ENCODE data around the gene NEK11.

NEK11 gene, protein sequence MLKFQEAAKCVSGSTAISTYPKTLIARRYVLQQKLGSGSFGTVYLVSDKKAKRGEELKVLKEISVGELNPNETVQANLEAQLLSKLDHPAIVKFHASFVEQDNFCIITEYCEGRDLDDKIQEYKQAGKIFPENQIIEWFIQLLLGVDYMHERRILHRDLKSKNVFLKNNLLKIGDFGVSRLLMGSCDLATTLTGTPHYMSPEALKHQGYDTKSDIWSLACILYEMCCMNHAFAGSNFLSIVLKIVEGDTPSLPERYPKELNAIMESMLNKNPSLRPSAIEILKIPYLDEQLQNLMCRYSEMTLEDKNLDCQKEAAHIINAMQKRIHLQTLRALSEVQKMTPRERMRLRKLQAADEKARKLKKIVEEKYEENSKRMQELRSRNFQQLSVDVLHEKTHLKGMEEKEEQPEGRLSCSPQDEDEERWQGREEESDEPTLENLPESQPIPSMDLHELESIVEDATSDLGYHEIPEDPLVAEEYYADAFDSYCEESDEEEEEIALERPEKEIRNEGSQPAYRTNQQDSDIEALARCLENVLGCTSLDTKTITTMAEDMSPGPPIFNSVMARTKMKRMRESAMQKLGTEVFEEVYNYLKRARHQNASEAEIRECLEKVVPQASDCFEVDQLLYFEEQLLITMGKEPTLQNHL

DNA sequence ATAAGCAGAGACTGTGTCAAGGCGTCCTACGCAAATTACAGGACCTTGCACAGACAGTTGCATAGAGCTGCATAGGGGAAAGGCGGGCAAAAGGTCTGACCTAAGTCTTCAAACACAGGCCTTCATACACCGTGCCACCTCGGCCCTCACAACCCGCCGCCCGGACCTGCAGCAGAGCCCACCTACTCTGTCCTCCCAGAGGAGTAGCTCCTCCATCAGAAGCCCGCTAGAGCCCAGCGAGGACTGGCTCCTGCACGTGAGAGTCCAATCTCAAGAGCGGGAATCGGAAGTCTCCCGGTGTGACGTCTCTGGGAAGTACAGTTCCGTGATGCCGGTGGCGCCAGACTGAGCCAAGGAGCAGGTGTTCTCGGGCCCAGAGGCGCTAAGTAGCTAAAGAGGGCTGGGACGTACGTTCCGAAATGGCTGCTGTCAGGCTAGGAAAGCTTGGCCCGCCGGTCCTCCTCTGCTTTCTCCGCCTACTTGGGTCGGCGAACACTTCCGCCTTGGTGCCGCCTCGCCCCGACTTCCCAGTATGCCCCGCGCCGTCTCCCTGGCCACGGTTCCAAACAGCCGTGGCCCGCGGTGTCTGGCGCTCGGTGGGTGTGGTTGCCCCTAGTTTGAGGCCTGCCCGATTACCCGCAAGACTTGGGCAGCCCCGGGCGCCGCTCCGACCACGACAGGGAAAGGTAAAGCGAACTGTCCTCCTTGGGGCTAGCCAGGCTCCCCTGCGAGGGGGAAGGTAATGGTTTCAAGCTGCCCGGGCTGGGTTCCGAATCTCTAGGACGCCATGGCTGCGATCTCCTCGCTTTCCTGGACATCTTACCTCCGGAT, at the start of gene NEK11, which contains the start of gene ASTE1:
Gene NEK11, plus strand, starts transcription at position 557 of the 831 bp plus-strand sequence. CDS start 2,832 bp downstream, outside the sequence.
Gene ASTE1, minus strand, starts transcription at position 505 of the 831 bp plus-strand sequence. CDS start 1,519 bp downstream, outside the sequence.
- DNase-seq: peak; percentile 98

DNA sequence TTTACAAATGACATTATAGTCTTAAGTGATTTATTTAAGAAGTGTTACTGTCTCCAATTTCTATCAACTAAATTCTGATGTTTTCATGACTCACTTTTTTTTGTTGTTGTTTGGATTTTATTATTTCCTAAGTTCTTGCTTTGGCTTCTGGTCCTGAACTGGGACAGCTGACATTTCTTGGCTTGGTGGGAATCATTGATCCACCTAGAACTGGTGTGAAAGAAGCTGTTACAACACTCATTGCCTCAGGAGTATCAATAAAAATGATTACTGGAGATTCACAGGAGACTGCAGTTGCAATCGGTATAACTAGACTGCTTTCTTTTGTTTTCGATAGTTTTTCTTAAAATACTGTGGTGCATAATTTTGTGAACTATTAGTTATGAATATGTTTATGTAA, 47.6 kb upstream of the NEK11 start:
- DNase-seq: no peak

- DNase-seq: no peak
These were observed 45.2 kb upstream of the NEK11 start for GRCh38 chr3:130981469-130981868.

DNA sequence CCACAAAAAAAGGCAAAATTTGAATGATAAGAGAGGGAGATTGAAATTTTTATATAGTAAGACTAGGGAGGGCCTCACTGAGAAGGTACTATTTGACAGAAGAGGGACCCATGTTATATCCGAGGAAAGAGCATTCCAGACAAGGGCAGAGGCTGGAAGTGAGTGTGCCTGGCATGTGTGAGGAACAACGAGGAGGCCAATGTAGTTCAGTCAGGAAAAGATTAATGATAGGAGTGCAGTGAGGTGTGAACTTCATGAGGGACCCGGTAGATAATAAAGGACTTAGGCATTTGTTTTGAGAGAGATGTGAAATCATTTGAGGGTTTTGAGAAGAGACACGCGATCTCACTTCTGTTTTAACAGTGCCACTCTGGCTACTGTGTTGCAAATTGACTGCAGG, 36.4 kb upstream of the NEK11 start:
- no peak for DNase-seq

DNA sequence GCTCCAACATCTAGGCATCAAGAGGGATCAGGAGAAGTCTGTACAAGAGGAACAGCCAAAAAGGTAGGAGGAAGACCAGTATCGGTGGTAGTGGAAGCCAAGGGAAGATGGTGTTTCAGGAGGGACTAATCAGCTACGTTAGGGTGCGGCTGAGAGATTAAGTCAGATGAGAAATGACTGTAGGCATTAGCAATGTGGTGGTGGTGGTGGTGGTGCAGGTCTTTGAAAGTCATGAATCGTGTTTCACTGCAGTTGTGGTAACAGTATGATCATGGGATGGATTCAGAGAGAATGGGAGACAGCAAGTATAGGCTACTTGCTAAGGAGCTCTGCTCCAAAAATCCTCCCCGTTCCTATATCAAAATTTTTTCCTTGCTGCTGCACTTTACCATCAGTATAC, 35.6 kb upstream of the NEK11 start:
- no peak for DNase-seq

DNA sequence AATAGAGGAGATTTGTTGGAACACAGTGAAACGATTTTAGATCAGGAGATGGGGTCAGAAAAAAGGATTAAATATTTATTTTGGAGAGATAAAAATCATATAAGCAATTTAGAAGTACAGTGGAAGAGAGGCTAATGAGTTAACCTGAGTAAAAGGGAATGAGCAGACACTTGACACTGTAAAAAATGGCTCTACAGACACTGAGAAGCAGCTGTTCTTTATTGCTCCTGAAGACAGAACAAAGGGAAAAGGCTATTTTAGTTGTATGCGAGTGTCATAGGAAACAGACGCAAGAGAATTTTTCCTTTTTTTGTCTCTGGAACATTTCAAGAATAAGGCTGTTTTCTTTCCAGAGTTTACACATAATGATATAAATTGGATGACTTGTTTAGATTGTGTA, 34.3 kb upstream of the NEK11 start:
- peak; percentile 34 for DNase-seq

DNA sequence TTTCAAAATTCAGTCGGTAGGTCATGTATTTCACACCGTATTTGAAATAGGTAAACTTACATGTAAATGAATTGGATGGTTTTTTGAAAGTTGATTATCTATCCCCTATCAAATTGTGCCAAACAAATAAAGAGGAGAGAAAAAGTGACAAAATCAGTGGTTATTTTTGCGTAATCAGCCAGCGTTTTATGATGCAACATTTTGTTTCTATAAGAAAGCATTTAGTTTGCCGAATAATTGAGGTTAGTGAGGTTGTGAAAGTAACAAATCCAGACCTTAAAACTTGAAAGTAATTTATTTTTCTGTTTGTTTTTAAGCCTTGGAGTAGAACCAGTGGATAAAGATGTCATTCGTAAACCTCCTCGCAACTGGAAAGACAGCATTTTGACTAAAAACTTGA, 29.4 kb upstream of the NEK11 start:
- DNase-seq: no peak

- no peak for DNase-seq
These were observed 25.6 kb upstream of the NEK11 start for GRCh38 chr3:131001071-131001470.

DNA sequence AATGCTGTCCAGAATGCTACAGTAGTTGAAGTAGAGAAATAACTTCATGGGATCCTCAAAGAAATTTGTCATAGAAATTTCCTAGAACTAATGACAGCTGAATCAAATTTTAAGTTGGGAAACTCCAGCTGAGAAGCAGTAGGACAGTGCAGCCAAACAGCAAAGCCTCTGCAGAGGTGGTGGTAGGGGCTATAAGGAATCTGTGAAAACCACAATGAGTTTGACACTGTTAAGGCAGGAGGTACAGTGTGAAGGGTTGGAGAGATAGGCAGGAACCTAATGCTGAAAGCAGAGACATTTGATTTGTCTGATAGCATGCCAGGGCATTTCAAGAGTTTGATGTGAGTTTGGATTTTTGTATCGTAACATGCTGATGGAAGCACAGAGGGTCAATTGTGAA, 22.1 kb upstream of the NEK11 start:
- DNase-seq: no peak

DNA sequence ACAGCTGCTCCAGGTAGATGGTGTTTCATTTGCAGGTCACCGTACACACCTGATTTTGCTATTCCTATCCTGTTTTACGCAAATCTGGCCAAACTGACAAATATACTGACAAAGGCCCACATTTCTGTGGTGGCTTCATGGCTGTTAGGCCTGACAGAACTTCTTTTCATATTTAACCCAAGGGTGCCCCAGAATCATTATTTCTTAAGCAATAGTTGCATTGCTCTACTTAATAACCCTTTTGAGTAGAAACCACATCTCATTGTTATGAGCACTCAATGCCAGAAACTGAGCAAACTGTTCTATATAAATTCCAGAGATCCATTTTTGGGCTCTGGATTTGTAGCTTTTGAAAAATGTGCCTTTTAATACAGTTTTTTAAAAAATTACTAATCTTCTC, 19.4 kb upstream of the NEK11 start:
- no peak for DNase-seq

DNA sequence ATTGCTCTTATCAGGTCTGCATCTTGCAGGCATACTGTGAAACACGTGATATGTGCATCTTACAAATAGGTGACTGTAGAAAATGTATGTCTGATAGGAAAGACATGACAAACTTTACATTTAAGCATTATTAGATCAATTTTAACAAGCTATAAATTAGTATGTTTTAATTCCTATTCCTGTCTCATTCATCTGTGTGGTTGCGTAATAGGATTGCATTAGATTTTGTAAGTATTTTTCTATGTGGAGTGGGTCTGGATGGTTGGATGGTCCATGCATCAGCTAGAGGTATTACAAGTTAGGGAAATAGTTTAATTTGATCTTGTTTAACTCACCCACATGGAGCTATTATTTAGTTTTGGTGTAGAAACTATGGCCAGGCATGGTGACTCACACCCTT, 18.9 kb upstream of the NEK11 start:
- no peak for DNase-seq

- no peak for DNase-seq
These were observed 18.4 kb upstream of the NEK11 start for GRCh38 chr3:131008326-131008725.

GRCh38 chr3:131009698-131010097, 17.0 kb upstream of the NEK11 start:
- no peak for DNase-seq

- DNase-seq: no peak
These were observed 7.7 kb upstream of the NEK11 start for GRCh38 chr3:131018970-131019369.

GRCh38 chr3:131020122-131020693, 6.5 kb upstream of the NEK11 start:
- DNase-seq: no peak

- DNase-seq: no peak
These were observed 1.1 kb upstream of the NEK11 start for GRCh38 chr3:131025539-131025938.

GRCh38 chr3:131028844-131029243, 2.2 kb downstream of the NEK11 start:
- no peak for DNase-seq

DNA sequence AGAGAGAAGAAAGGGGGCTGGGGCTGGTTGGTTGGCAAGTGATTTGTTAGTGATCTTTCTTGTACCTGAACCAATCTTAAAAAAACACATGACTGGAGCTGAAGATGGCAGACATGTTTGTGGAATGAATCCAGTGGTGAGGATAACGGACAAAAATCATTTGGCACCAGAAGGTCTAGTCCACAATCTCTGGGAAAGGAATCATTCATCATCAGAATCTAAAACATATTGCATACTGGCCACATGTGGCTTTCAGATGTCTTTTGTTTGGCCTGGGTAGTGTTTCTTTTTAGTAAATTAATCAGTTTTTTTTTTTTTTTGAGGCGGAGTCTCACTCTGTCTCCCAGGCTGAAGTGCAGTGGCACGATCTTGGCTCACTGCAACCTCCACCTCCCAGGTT, 5.0 kb downstream of the NEK11 start:
- no peak for DNase-seq

- peak; percentile 70 for DNase-seq
These were observed 6.9 kb downstream of the NEK11 start for GRCh38 chr3:131033480-131034080.

DNA sequence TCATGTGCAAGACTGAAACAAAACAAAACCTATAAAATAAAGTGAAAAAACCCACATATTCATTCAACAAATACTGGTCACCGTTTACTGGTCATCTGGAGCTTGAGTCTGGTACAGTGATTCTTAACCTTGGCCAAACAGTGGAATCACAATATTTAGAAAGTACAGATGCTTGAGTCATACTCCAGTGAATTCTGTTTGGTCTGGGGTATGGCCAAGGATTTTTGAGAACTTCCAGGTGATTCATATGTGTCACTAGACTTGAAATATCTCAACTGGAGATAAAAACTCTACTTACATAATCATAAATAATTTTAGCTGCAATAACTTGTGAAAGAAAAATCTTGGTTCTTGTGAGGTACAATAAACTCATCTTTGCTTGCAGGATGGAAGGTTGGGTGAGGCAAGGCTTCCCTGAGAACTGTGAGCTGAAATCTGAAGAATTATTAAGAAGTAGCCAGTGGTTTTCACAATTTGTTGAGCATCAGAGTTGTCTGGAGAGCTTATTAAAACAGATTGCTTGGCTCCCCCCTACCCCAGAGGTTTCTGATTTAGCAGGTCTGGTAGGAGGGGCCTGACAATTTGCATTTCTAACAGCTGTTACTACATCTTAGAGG, 9.6 kb downstream of the NEK11 start:
- no peak for DNase-seq

GRCh38 chr3:131036986-131037385, 10.3 kb downstream of the NEK11 start:
- no peak for DNase-seq

- DNase-seq: no peak
These were observed 11.6 kb downstream of the NEK11 start for GRCh38 chr3:131038326-131038725.
